DMS79 (cell line): ENCODE data around the gene IRF9.

Experiments
- DNase-seq: peaks from one replicate; lab custom pipeline; 2025; lab: John Stamatoyannopoulos, UW

The IRF9 gene

DNA sequence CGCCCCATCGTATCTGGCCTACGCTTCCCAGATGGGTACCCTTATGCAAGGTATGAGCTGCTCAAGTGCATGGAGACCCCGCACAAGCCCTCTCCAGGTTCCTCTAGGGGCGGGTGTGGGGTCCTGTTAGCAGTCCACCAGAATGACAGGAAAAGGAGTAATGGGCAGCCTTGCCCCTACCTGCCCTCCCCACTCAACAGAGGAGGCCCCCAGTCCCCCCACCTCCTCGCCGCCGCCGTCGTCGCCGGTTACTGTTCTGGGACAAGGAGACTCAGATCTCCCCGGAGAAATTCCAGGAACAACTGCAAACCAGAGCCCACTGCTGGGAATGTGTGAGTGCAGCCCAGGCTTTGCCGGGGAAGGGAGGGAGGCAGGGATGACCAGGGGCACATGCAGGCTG lies 16.8 kb downstream of the IRF9 start:
- no peak for DNase-seq

GRCh38 chr14:24178399-24179178 lies 17.5 kb downstream of the IRF9 start:
- no peak for DNase-seq

DNA sequence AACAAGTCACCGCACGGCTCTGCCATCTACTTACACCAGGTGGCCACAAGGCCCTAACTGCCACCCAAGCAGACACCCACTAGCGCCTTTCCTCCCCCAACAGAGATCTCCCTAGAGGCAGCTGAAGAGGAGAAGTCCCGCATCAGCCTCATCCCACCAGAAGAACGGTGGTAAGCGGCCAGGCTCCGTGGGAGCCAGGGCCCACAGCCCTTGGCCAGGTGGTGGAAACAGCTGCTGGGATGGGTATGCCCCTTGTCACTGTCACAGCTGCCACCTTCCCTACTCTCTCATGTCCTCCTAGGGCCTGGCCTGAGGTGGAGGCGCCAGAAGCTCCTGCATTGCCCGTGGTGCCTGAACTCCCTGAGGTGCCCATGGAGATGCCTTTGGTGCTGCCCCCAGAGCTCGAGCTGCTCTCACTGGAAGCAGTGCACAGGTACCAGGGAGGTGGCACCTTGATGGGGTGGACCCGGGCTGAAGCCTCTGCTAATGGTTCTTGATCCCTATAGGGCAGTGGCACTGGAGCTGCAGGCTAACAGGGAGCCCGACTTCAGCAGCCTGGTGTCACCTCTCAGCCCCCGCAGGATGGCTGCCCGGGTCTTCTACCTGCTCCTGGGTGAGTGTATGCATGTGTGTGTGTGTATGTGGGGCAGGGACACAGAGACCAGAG lies 18.4 kb downstream of the IRF9 start:
- DNase-seq = no peak

GRCh38 chr14:24179961-24180796 lies 19.1 kb downstream of the IRF9 start:
- peak; percentile 55 for DNase-seq

DNA sequence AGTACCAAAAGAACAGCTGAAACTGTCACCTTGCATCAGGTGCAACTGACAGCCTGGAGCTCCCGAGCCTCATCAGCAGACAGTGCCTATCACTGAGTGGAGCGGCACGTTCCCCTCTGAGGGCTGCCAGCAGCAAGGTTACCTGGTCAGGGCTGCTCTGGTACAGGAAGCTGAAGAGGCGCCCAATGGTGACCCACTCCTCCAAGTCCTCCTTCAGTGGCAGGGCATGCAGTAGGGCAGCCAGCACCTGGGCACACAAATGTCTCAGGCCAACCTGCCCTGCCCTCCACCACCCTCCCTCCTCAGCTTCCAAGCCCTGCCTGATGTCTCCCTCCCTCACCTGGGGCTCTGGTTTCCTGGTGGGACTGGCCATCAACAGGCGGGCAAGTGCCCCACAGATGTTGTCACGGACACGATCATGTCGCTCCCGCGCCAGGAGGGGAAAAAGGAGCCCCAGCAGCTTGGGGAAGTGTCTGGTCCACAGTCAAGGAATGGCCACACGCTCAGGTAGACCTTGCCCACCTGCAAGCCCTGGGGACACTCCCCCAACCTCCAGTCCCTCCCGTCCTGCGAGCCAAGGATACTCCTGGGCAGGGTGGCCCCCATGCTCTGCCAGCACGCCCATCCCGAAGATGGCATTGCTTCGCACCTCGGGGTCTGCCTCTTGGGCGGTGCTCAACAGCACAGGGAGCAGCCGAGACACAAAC lies 20.5 kb downstream of the IRF9 start:
- DNase-seq = no peak

GRCh38 chr14:24182110-24182882 lies 21.2 kb downstream of the IRF9 start:
- no peak for DNase-seq

DNA sequence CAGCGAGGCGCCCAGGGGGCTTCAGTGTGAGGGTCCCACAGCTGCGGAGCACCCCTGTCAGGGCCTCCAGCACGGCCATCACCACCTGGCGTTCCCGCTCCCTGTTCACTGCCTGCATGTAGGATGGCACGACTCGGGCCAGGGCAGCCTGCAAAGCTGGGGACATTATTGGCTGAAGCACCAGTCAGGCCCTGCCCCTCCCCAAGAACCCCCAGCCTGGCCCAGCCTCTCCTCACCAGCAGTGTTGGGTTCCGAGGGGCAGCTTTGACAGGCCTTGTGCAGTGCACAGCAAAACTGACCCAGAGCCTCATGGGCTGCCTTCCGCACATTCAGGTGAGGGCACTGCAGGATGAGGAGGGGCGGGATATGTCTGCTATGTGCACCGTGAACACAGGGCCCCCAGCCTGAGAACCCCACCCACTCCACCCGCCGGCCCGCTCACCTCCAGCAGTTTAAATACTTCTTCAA lies 22.0 kb downstream of the IRF9 start:
- DNase-seq = no peak

- DNase-seq = no peak
These were observed 23.3 kb downstream of the IRF9 start for GRCh38 chr14:24184104-24184970.

- DNase-seq = no peak
These were observed 24.0 kb downstream of the IRF9 start for GRCh38 chr14:24185026-24185425.

DNA sequence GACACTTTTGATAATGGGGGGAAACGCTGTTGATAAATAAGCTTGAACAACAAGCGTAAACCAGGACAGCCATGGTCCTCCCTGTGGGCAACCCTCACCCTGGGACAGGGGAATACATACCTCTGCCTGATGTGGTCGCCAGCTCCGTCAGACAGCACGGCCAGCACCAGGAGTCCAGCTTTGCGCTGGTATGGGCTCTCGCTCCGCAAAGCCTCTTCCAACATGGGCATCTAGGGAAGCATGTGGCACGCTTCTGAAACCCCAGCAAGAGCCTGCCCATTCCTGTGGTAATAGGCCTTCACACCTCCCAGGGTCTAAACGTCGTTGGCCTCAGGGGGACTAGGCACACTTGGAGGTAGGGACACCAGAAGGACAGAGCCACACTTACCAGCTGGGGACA lies 24.7 kb downstream of the IRF9 start:
- DNase-seq = no peak

GRCh38 chr14:24186831-24187538 lies 25.9 kb downstream of the IRF9 start:
- no peak for DNase-seq

DNA sequence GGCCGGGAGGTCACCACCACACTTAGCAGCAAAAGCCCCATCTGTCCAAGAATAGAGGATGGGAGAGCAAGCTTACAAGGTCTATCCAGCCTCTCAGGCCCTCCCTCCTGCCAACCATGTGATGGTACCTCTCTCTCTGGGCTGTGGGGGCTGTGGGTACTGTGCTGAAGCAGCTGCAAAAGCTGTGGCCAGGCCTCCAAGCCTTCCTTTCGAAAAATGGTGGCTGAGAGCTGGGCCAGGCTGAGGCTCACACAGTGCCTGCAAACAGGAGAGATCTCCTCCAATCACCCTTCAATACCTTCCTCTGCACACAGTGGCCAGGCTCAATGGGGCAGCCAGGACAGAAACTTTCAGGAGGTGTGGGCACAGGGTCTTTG lies 26.5 kb downstream of the IRF9 start:
- DNase-seq = no peak

DNA sequence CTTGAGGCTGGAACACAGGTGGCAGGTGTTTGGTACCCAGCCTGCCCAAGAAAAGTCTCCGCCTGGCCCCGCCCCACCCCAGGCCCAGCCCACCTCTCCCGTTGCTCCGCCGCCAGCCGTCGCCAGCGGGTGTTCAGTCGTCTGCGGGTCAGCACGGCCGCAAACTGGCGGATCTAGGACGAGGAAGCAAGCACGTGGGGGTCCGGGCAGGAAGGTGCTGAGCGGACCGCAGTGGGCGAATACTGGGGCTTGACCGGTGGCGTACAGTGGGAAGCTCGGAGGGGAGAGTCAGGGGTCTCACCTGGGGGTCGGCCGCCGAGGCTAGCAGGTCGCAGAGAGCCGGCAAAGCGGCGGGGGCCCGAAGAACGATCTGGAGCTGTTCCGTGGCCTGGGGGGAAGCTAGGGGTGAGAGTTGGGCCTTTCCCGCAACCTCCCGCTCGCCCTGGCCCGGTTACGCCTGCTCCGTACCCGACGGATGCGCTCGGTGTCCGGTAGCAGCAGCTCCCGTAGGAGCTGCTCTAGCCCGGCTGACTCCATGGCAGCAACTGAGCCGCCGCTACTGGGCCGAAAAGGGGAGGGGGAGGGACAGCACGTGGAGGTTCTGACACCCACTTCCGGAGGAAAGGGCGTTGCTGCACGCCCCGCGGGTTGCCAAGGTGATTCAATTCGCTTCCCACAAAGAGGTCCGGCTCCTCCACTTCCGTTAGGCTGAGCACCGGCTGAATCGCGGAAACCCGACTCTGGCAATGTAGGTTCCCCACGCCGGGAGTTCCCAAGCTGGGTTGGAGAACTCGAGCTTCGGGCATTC lies 27.4 kb downstream of the IRF9 start, which contains the start of gene IPO4:
IPO4 (minus strand) TSS at position 566 of the 808 bp plus-strand sequence; CDS start at position 537, 29 bp downstream.
- peak; percentile 98 for DNase-seq

- DNase-seq = no peak
These were observed 28.0 kb downstream of the IRF9 start for GRCh38 chr14:24189059-24189375.

DNA sequence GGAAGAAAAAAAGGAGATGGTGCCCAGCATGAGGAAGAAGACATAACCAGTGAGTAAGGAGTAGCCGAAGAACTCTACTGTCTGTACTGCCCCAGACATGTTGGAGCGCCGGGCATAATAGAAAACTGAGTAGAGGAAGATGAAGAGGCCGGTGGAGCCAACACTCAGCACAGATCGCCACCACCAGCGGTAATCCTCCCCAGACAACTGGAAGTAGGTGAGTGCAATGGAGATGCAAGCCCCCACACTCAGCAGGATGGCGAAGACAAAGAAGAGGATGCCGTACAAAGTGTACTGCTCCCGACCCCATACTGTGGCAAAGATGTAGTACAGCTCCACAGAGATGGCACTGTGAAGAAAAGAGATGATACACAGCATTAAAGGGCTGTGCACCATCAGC lies 28.4 kb downstream of the IRF9 start:
- no peak for DNase-seq

DNA sequence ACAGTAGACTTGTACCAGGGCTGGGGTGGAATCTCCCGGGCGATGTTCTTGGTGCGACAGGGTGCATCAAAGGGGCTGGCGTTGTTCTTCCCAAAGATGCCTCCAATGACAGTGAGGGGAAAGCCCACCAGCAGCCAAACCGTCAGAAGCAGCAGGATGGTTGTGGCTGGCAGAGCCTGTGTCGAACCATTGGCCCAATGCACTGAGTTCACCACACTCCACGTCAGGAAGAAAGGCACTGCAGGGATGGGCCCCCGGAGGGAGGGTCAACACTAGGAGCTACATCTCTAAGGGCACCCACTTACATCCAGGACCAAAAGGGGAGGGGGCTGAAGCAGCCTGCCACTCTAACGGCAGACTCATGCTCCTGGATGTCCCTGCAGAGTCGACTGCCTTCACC lies 29.4 kb downstream of the IRF9 start:
- no peak for DNase-seq

- no peak for DNase-seq
These were observed 31.9 kb downstream of the IRF9 start for GRCh38 chr14:24192933-24193332.

- DNase-seq = no peak
These were observed 33.3 kb downstream of the IRF9 start for GRCh38 chr14:24194186-24194872.
